HepG2 (cell line): ENCODE results near the gene KPNA3. TPM values are rescaled to one million over a fixed set of nuclear protein-coding genes. Genes with fewer than 3 reads are reported as not detected.

Source experiments
- AGO1 ChIP-seq: fragments of 200-400 bp; formaldehyde crosslinking; IDR thresholded peaks from 2 replicates; pipeline ENCODE4 v1.6.1; 2017; ENCODE audit warnings: mild to moderate bottlenecking, low read depth, low read length, moderate library complexity; ENCODE audit not compliant: poor library complexity, severe bottlenecking
- CREM ChIP-seq, 2 experiments: sonication (generic) in 1 of 2; formaldehyde crosslinking in 1 of 2; IDR thresholded peaks; 2 replicates each; pipeline versions ENCODE4 v1.4.0 to v1.6.1; 2016 to 2020; ENCODE audit warnings: antibody characterized with exemption in 1 of 2, mild to moderate bottlenecking in 1 of 2, missing genetic modification reagents in 1 of 2
- DPF2 ChIP-seq: sonication (generic); formaldehyde crosslinking; IDR thresholded peaks from 2 replicates; pipeline ENCODE4 v1.4.0; 2020; ENCODE audit warnings: mild to moderate bottlenecking, low read depth, missing genetic modification reagents, borderline replicate concordance
- FOXC1 ChIP-seq: sonication (generic); formaldehyde crosslinking; IDR thresholded peaks from 2 replicates; pipeline ENCODE4 v1.8.0; 2022; ENCODE audit warnings: mild to moderate bottlenecking, missing genetic modification reagents, borderline replicate concordance
- KDM2A ChIP-seq: sonication (generic); formaldehyde crosslinking; IDR thresholded peaks from 2 replicates; pipeline ENCODE4 v1.4.0; 2020; ENCODE audit warnings: low read depth, missing genetic modification reagents, borderline replicate concordance
- MED8 ChIP-seq: sonication (generic); formaldehyde crosslinking; IDR thresholded peaks from 2 replicates; pipeline ENCODE4 v1.8.1; 2023; ENCODE audit warnings: mild to moderate bottlenecking, missing genetic modification reagents; ENCODE audit not compliant: insufficient replicate concordance
- POLR2AphosphoS2 ChIP-seq: IDR thresholded peaks from 2 replicates; pipeline ENCODE4 v1.6.1; 2011; ENCODE audit warnings: low read depth, low read length, improper control_type of control experiment
- POLR2AphosphoS5 ChIP-seq: IDR thresholded peaks from 2 replicates; pipeline ENCODE4 v1.6.1; 2012; ENCODE audit warnings: low read depth, low read length
- PRMT3 ChIP-seq: sonication (generic); formaldehyde crosslinking; IDR thresholded peaks from 2 replicates; pipeline ENCODE4 v1.8.1; 2022; ENCODE audit warnings: low read depth, mild to moderate bottlenecking, moderate library complexity, missing genetic modification reagents, borderline replicate concordance
- RBM39 ChIP-seq: fragments of 200-400 bp; formaldehyde crosslinking; IDR thresholded peaks from one replicate; pipeline ENCODE4 v1.6.1; 2018; ENCODE audit warnings: antibody characterized with exemption, mild to moderate bottlenecking, low read depth, low read length; ENCODE audit not compliant: poor library complexity, severe bottlenecking
- TMF1 ChIP-seq: sonication (generic); formaldehyde crosslinking; IDR thresholded peaks from 2 replicates; pipeline ENCODE4 v1.8.1; 2022; ENCODE audit warnings: low read depth, missing genetic modification reagents
- ZBTB1 ChIP-seq: sonication (generic); formaldehyde crosslinking; IDR thresholded peaks from 2 replicates; pipeline ENCODE4 v1.4.0; 2020; ENCODE audit warnings: missing genetic modification reagents, borderline replicate concordance
- ZBTB21 ChIP-seq: sonication (generic); formaldehyde crosslinking; IDR thresholded peaks from 2 replicates; pipeline ENCODE4 v1.4.0; 2020; ENCODE audit warnings: missing genetic modification reagents
- ZFP90 ChIP-seq: sonication (generic); formaldehyde crosslinking; IDR thresholded peaks from 2 replicates; pipeline ENCODE4 v1.8.0; 2022; ENCODE audit warnings: missing genetic modification reagents, mild to moderate bottlenecking, inconsistent platforms, borderline replicate concordance
- ZNF274 ChIP-seq: sonication (generic); formaldehyde crosslinking; IDR thresholded peaks from 2 replicates; pipeline ENCODE4 v1.5.1; 2020; ENCODE audit warnings: mild to moderate bottlenecking, missing genetic modification reagents
- ZNF296 ChIP-seq: sonication (generic); formaldehyde crosslinking; conservative IDR thresholded peaks from 2 replicates; pipeline ENCODE4 v1.5.0; 2020; ENCODE audit warnings: mild to moderate bottlenecking, missing genetic modification reagents
- ZNF703 ChIP-seq: sonication (generic); formaldehyde crosslinking; IDR thresholded peaks from 2 replicates; pipeline ENCODE4 v1.5.1; 2020; ENCODE audit warnings: missing genetic modification reagents, mild to moderate bottlenecking, moderate library complexity, borderline replicate concordance
- ZNF850 ChIP-seq: sonication (generic); formaldehyde crosslinking; conservative IDR thresholded peaks from 2 replicates; pipeline ENCODE4 v1.9.0; 2021; ENCODE audit warnings: mild to moderate bottlenecking, missing genetic modification reagents
- ZSCAN31 ChIP-seq: sonication (generic); formaldehyde crosslinking; IDR thresholded peaks from 2 replicates; pipeline ENCODE4 v1.5.0; 2020; ENCODE audit warnings: low read depth, mild to moderate bottlenecking, missing genetic modification reagents
- polyA plus RNA-seq, 8 experiments: library from polyadenylated mRNA; depleted of rRNA in 3 of 8; stranded (reverse) in 7 of 8; unstranded in 1 of 8; fragments of >200 nt; fragmentation: Illumina TruSeq in 4 of 8; extraction: Trizol in 4 of 8; gene quantifications; 2 replicates each; pipeline versions ENCODE4 v1.2.1 to v1.2.3, GENCODE V29; 2011 to 2016; ENCODE audit warnings: low read depth in 4 of 8, missing spikeins in 1 of 8, mixed read lengths in 1 of 8; ENCODE audit not compliant: insufficient read depth in 1 of 8
- total RNA-seq, 5 experiments: library from RNA; depleted of rRNA; stranded (reverse); fragments of >200 nt; fragmentation: Illumina TruSeq; extraction: Trizol; gene quantifications; 2 replicates each; pipeline ENCODE4 v1.2.3, GENCODE V29; 2016; ENCODE audit warnings: low read depth in 1 of 5
- TF ChIP-seq, protein P1 (sequence below): sonication (generic); formaldehyde crosslinking; IDR thresholded peaks from 2 replicates; pipeline ENCODE4 v1.4.0; 2020; ENCODE audit warnings: missing genetic modification reagents
- TF ChIP-seq, protein P2 (sequence below): sonication (generic); formaldehyde crosslinking; IDR thresholded peaks from 2 replicates; pipeline ENCODE4 v1.4.0; 2020; ENCODE audit warnings: missing genetic modification reagents, borderline replicate concordance
- TF ChIP-seq, protein P3 (sequence below): sonication (generic); formaldehyde crosslinking; IDR thresholded peaks from 2 replicates; pipeline ENCODE4 v1.4.0; 2020; ENCODE audit warnings: mild to moderate bottlenecking, missing genetic modification reagents

The KPNA3 gene
- total and polyA plus RNA-seq, 2 of the 13 experiments (the other 11 are each of a cell fraction or from before 2014, with no cell fraction given), result 13.0 to 28.9 TPM

DNA sequence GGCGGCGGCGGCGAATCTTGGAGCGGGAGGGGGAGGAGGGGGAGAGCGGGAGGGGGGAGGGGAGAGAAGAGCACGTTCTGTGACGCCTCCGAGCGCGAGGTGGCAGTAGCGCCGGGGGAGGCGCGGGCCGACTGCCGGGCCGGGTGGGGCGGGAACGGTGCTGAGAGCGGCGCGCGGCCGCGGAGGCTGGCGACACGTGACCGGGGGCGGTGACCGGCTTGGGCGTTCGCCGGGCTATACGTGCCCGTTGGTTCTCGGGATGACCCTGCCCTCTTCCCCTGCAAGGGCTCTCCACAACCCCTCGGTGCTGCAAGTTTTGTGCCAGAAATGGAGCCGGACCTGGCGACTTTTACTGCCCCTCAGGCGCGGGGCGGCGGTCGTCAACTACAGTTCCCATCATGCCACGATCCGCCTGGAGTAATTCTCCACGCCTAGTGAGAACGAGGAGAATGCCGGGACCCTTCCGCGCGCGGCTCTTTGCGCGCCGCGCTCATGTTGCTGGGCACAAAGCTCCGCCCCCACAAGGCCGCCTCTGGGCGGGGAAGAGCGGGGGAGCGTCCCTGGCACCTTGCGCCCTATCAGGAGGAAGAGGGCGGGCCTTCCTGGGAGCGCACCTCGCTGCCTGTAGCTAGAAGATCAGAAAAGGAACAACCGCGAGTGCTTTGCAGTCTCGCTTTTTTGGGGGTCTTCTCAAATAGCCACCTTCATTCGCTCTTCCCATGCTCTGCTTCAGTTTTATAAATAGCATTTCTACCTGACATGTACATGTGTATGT lies at the start of gene KPNA3 (continued):
- TF ChIP-seq, protein P1, sequence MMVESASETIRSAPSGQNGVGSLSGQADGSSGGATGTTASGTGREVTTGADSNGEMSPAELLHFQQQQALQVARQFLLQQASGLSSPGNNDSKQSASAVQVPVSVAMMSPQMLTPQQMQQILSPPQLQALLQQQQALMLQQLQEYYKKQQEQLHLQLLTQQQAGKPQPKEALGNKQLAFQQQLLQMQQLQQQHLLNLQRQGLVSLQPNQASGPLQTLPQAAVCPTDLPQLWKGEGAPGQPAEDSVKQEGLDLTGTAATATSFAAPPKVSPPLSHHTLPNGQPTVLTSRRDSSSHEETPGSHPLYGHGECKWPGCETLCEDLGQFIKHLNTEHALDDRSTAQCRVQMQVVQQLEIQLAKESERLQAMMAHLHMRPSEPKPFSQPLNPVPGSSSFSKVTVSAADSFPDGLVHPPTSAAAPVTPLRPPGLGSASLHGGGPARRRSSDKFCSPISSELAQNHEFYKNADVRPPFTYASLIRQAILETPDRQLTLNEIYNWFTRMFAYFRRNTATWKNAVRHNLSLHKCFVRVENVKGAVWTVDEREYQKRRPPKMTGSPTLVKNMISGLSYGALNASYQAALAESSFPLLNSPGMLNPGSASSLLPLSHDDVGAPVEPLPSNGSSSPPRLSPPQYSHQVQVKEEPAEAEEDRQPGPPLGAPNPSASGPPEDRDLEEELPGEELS (CRISPR knock-in tag), result peak; percentile 59; the same call in 1 of the 2 replicates
- TF ChIP-seq, protein P2, sequence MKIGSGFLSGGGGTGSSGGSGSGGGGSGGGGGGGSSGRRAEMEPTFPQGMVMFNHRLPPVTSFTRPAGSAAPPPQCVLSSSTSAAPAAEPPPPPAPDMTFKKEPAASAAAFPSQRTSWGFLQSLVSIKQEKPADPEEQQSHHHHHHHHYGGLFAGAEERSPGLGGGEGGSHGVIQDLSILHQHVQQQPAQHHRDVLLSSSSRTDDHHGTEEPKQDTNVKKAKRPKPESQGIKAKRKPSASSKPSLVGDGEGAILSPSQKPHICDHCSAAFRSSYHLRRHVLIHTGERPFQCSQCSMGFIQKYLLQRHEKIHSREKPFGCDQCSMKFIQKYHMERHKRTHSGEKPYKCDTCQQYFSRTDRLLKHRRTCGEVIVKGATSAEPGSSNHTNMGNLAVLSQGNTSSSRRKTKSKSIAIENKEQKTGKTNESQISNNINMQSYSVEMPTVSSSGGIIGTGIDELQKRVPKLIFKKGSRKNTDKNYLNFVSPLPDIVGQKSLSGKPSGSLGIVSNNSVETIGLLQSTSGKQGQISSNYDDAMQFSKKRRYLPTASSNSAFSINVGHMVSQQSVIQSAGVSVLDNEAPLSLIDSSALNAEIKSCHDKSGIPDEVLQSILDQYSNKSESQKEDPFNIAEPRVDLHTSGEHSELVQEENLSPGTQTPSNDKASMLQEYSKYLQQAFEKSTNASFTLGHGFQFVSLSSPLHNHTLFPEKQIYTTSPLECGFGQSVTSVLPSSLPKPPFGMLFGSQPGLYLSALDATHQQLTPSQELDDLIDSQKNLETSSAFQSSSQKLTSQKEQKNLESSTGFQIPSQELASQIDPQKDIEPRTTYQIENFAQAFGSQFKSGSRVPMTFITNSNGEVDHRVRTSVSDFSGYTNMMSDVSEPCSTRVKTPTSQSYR, result peak; percentile 46; the same call in 1 of the 2 replicates
- no peak for TF ChIP-seq ZNF703 (CRISPR knock-in tag)
- TF ChIP-seq CREM (IDR thresholded peaks at IDR 0.05), result peak; percentile 62
- TF ChIP-seq CREM (CRISPR knock-in tag; IDR thresholded peaks at IDR 0.05), result no peak
- no peak for TF ChIP-seq ZNF274 (CRISPR knock-in tag)
- peak; percentile 83 for TF ChIP-seq POLR2AphosphoS5
- no peak for TF ChIP-seq ZBTB1 (CRISPR knock-in tag)
- TF ChIP-seq KDM2A, result peak; percentile 85; the same call in 1 of the 2 replicates
- no peak for TF ChIP-seq POLR2AphosphoS2
- TF ChIP-seq, protein P3, sequence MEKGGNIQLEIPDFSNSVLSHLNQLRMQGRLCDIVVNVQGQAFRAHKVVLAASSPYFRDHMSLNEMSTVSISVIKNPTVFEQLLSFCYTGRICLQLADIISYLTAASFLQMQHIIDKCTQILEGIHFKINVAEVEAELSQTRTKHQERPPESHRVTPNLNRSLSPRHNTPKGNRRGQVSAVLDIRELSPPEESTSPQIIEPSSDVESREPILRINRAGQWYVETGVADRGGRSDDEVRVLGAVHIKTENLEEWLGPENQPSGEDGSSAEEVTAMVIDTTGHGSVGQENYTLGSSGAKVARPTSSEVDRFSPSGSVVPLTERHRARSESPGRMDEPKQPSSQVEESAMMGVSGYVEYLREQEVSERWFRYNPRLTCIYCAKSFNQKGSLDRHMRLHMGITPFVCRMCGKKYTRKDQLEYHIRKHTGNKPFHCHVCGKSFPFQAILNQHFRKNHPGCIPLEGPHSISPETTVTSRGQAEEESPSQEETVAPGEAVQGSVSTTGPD, result no peak
- peak; percentile 41; the same call in 1 of the 2 replicates for TF ChIP-seq TMF1 (CRISPR knock-in tag)
- peak; percentile 58; the same call in 1 of the 2 replicates for TF ChIP-seq PRMT3 (CRISPR knock-in tag)
- peak; percentile 37 for TF ChIP-seq AGO1
- 0 out of 2 replicates have a peak, but pooled peaks have one; percentile 68 for TF ChIP-seq ZNF850 (CRISPR knock-in tag)
- no peak for TF ChIP-seq FOXC1 (CRISPR knock-in tag)
- TF ChIP-seq RBM39, result peak; percentile 82
- TF ChIP-seq ZFP90 (CRISPR knock-in tag), result no peak; the same call in 1 of the 2 replicates
- peak; percentile 83 for TF ChIP-seq ZSCAN31 (CRISPR knock-in tag)
- TF ChIP-seq ZNF296 (CRISPR knock-in tag), result no peak
- TF ChIP-seq DPF2 (CRISPR knock-in tag), result no peak
- TF ChIP-seq ZBTB21, result no peak
- no peak for TF ChIP-seq MED8
